Astrocyte (in vitro differentiated cells and primary cell): ENCODE results near the gene FAM168A.

Experiments used
- CTCF ChIP-seq: IDR thresholded peaks from 2 replicates; pipeline ENCODE4 v1.5.1; 2011; ENCODE audit warnings: low read depth, mild to moderate bottlenecking, inconsistent platforms, low read length, moderate library complexity; ENCODE audit not compliant: insufficient read depth
- EZH2 ChIP-seq: IDR thresholded peaks from 2 replicates; pipeline ENCODE4 v1.6.1; 2012; ENCODE audit warnings: mild to moderate bottlenecking, low read length, inconsistent platforms; ENCODE audit not compliant: insufficient read depth

GRCh38 chr11:73625696-73626318 lies 27.9 kb upstream of the FAM168A start:
- peak; percentile 90 for TF ChIP-seq CTCF
- no peak for TF ChIP-seq EZH2
